ENCODE measurements around the gene SEMA5A.
A peak's percentile ranks its signal among the peaks of the same experiment; 100 is the strongest.
"Not testable (repeated sequence)": the region's sequence is repeated elsewhere in the genome, so short reads cannot be mapped to it uniquely, and the experiment has no call there.

Gene SEMA5A

GRCh38 chr5:9439531-9440292, 106.2 kb downstream of the SEMA5A start:
- no peak for DNase-seq (ENCODE audit: low spot score)

- DNase-seq (ENCODE audit: low spot score), result no peak
Observed at GRCh38 chr5:9438596-9439354, 107.1 kb downstream of the SEMA5A start.

- no peak for DNase-seq (ENCODE audit: low spot score)
Observed at GRCh38 chr5:9437741-9438240, 108.1 kb downstream of the SEMA5A start.

GRCh38 chr5:9431496-9432258, 114.2 kb downstream of the SEMA5A start:
- DNase-seq (ENCODE audit: low spot score), result peak; percentile 57

GRCh38 chr5:9431151-9431495, 114.8 kb downstream of the SEMA5A start:
- DNase-seq (ENCODE audit: low spot score), result no peak

GRCh38 chr5:9430306-9430705, 115.6 kb downstream of the SEMA5A start:
- DNase-seq (ENCODE audit: low spot score), result no peak

- no peak for DNase-seq (ENCODE audit: low spot score)
Observed at GRCh38 chr5:9429691-9430215, 116.1 kb downstream of the SEMA5A start.

- DNase-seq (ENCODE audit: low spot score), result no peak
Observed at GRCh38 chr5:9428272-9428671, 117.6 kb downstream of the SEMA5A start.

- no peak for DNase-seq (ENCODE audit: low spot score)
Observed at GRCh38 chr5:9425710-9426109, 120.2 kb downstream of the SEMA5A start.

GRCh38 chr5:9423571-9423970, 122.3 kb downstream of the SEMA5A start:
- DNase-seq (ENCODE audit: low spot score), result no peak

- no peak for DNase-seq (ENCODE audit: low spot score)
Observed at GRCh38 chr5:9421884-9422283, 124.0 kb downstream of the SEMA5A start.

- no peak for DNase-seq (ENCODE audit: low spot score)
Observed at GRCh38 chr5:9419794-9420193, 126.1 kb downstream of the SEMA5A start.

- no peak for DNase-seq (ENCODE audit: low spot score)
Observed at GRCh38 chr5:9415566-9415965, 130.3 kb downstream of the SEMA5A start.

GRCh38 chr5:9415091-9415490, 130.8 kb downstream of the SEMA5A start:
- DNase-seq (ENCODE audit: low spot score), result no peak

- DNase-seq (ENCODE audit: low spot score), result no peak
Observed at GRCh38 chr5:9411142-9411541, 134.7 kb downstream of the SEMA5A start.

GRCh38 chr5:9409413-9409960, 136.4 kb downstream of the SEMA5A start:
- DNase-seq (ENCODE audit: low spot score), result no peak

GRCh38 chr5:9408964-9409363, 136.9 kb downstream of the SEMA5A start:
- no peak for DNase-seq (ENCODE audit: low spot score)

GRCh38 chr5:9405196-9405754, 140.6 kb downstream of the SEMA5A start:
- DNase-seq (ENCODE audit: low spot score), result no peak

- no peak for DNase-seq (ENCODE audit: low spot score)
Observed at GRCh38 chr5:9401786-9402472, 143.9 kb downstream of the SEMA5A start.

- DNase-seq (ENCODE audit: low spot score), result not testable (repeated sequence)
Observed at GRCh38 chr5:9399783-9400182, 146.1 kb downstream of the SEMA5A start.

GRCh38 chr5:9399094-9399493, 146.8 kb downstream of the SEMA5A start:
- no peak for DNase-seq (ENCODE audit: low spot score)
